T-cell (primary cell): Measurements from ENCODE around the gene MTMR6. TPM values are rescaled to one million over a fixed set of nuclear protein-coding genes. Genes with fewer than 3 reads are reported as not detected.

Experiments used
- ATAC-seq, 4 experiments: fragments of 200-7000 bp in 3 of 4; fragments of 150-1000 bp in 1 of 4; cut with Tn5 transposase; replicated peaks in 1 of 4; 1 replicate in 3 of 4; 2 replicates in 1 of 4; pipeline ENCODE4 v1.10.0; 2021; ENCODE audit warnings: moderate library complexity in 3 of 4, mild to moderate bottlenecking in 2 of 4, moderate number of reproducible peaks in 1 of 4
- CTCF ChIA-PET, 2 donors: fragments of 300-600 bp; sonication (Branson Sonifier 250); formaldehyde crosslinking; loops; one replicate each; lab custom pipeline; 2022; ENCODE audit warnings: antibody characterized with exemption in 2 of 2; lab: Charles Lee
- POLR2A ChIA-PET, 2 donors: fragments of 300-600 bp; sonication (Branson Sonifier 250); formaldehyde crosslinking; loops; one replicate each; lab custom pipeline; 2022; ENCODE audit warnings: antibody characterized with exemption in 2 of 2; lab: Charles Lee
- DNase-seq, 35 experiments: peaks; one replicate each; pipeline versions ENCODE4 v3.0.0 to v3.0.0-alpha.2; 2013 to 2023
- H3K27ac ChIP-seq: one replicate; pipeline ENCODE4 v1.5.1; 2013; ENCODE audit warnings: low read length
- H3K27me3 ChIP-seq, 2 experiments: replicated peaks in 1 of 2; 1 replicate in 1 of 2; 2 replicates in 1 of 2; pipeline versions ENCODE4 v1.6.1 to v1.7.0; 2013; ENCODE audit warnings: low read length in 1 of 2, mixed read lengths in 1 of 2; ENCODE audit not compliant: control insufficient read depth in 2 of 2, insufficient read depth in 2 of 2; ENCODE audit errors: extremely low read depth in 1 of 2
- H3K36me3 ChIP-seq, 2 donors: 1 replicate in 1 of 2; 2 replicates in 1 of 2; pipeline versions ENCODE4 v1.6.1 to v1.7.0; 2013; ENCODE audit warnings: low read length in 1 of 2; ENCODE audit not compliant: control insufficient read depth in 2 of 2, insufficient read depth in 1 of 2; ENCODE audit errors: extremely low read depth in 1 of 2
- H3K4me1 ChIP-seq, 2 experiments: 1 replicate in 1 of 2; 2 replicates in 1 of 2; pipeline versions ENCODE4 v1.6.1 to v1.7.0; 2013; ENCODE audit warnings: low read length in 2 of 2, mixed read lengths in 1 of 2; ENCODE audit not compliant: insufficient read depth in 2 of 2, control insufficient read depth in 1 of 2; ENCODE audit errors: extremely low read depth in 1 of 2
- H3K4me3 ChIP-seq, 2 donors: 1 replicate in 1 of 2; 2 replicates in 1 of 2; pipeline versions ENCODE4 v1.5.1 to v1.7.0; 2013; ENCODE audit warnings: mild to moderate bottlenecking in 2 of 2, low read length in 1 of 2, moderate library complexity in 1 of 2; ENCODE audit not compliant: control insufficient read depth in 1 of 2; ENCODE audit errors: extremely low read depth in 1 of 2
- H3K9me3 ChIP-seq: 2 replicates; pipeline ENCODE4 v1.7.0; 2013
- H3K27ac Mint-ChIP-seq, 2 donors: one replicate each; pipeline ENCODE4 v1.8.0; 2020 to 2021; ENCODE audit warnings: mild to moderate bottlenecking in 2 of 2, mixed read lengths in 2 of 2
- H3K27me3 Mint-ChIP-seq, 2 donors: one replicate each; pipeline ENCODE4 v1.8.0; 2021 to 2022; ENCODE audit warnings: mixed read lengths in 2 of 2
- H3K36me3 Mint-ChIP-seq: one replicate; pipeline ENCODE4 v1.8.0; 2021; ENCODE audit warnings: mixed read lengths
- H3K4me1 Mint-ChIP-seq, 3 donors: one replicate each; pipeline ENCODE4 v1.8.0; 2020 to 2022; ENCODE audit warnings: mixed read lengths in 3 of 3, mild to moderate bottlenecking in 1 of 3
- H3K4me3 Mint-ChIP-seq, 3 donors: one replicate each; pipeline ENCODE4 v1.8.0; 2020 to 2022; ENCODE audit warnings: mild to moderate bottlenecking in 3 of 3, mixed read lengths in 3 of 3, moderate library complexity in 3 of 3
- H3K9me3 Mint-ChIP-seq, 3 donors: one replicate each; pipeline ENCODE4 v1.8.0; 2020 to 2022; ENCODE audit warnings: mixed read lengths in 3 of 3
- WGBS: methylation state at CpG from one replicate; pipeline ENCODE4 v1.1.5; 2013; ENCODE audit warnings: missing lambda C conversion rate; ENCODE audit not compliant: insufficient coverage; 5-methylcytosine and 5-hydroxymethylcytosine counted together
- total RNA-seq, 35 experiments: library from RNA in 6 of 35; stranded (reverse) in 6 of 35; fragments of 120-200 nt in 1 of 35; gene quantifications; one replicate each; pipeline versions ENCODE4 v1.2.1 to v1.2.4 and lab custom pipeline; 2013 to 2026

MTMR6 gene
- total RNA-seq, 5 donors from 2014 or later (not counting 1 experiment from before 2014, with no cell fraction given) = 15.6 to 19.2 (median 16.3) TPM

- no peaks in the 10 kb centered on the region for H3K27me3 ChIP-seq
- H3K36me3 ChIP-seq = no peaks in the 10 kb centered on the region
- POLR2A ChIA-PET = interaction anchor here (0.6 to 1.5 kb wide), 9 partner anchors 10 to 38 kb away, joined by 3 to 8 read pairs (median 3); no protein-coding TSS in a partner anchor
- H3K4me1 ChIP-seq = peaks cover 15 to 17% of the 10 kb centered on the region in 2 experiments
- Mint-ChIP-seq H3K36me3 (peaks cover 15% of the 10 kb centered on the region), H3K27me3 (peaks cover 0 to 8% of the 10 kb centered on the region in 2 donors), H3K9me3 (no peaks in the 10 kb centered on the region), H3K4me1 (peaks cover 46 to 60% (median 58%) of the 10 kb centered on the region in 3 donors), H3K4me3 (peak overlapping the region; percentile 88 to 100 (median 91)), H3K27ac (peak overlapping the region; percentile 86 to 95)
- ATAC-seq = peak; percentile 28 to 41 (median 38)
- peak overlapping the region; percentile 91 to 94 for H3K4me3 ChIP-seq
- CTCF ChIA-PET = interaction anchor here (0.6 to 3.3 kb wide), 7 partner anchors 11 to 1017 kb away, joined by 3 to 13 read pairs (median 4); no protein-coding TSS in a partner anchor
- peak in 34 of 35 experiments; percentile 4 to 72 (median 40) for DNase-seq
- H3K27ac ChIP-seq = peak overlapping the region; percentile 93
- H3K9me3 ChIP-seq = no peaks in the 10 kb centered on the region
- WGBS = 0% methylated on average over 13 of the region's 25 CpGs
These were observed 850 bp downstream of the MTMR6 start for GRCh38 chr13:25286308-25286968.

- DNase-seq = no peak
- no peaks in the 10 kb centered on the region for H3K27me3 ChIP-seq
- WGBS = no CpG with 5 or more reads among the region's 1 CpG
- H3K9me3 ChIP-seq = no peaks in the 10 kb centered on the region
- peaks cover 19 to 20% of the 10 kb centered on the region in 2 experiments for H3K4me1 ChIP-seq
- H3K27me3 Mint-ChIP-seq = no peaks in the 10 kb centered on the region
- ATAC-seq = no peak
- no peaks in the 10 kb centered on the region for H3K36me3 ChIP-seq
- H3K27ac ChIP-seq = no peak overlapping the region
- H3K4me3 ChIP-seq = no peak overlapping the region
- ChIA-PET POLR2A (no interaction called here), CTCF (no interaction called here)
- no peaks in the 10 kb centered on the region for H3K9me3 Mint-ChIP-seq
- peak overlapping the region; percentile 25 to 53 for H3K27ac Mint-ChIP-seq
- H3K4me3 Mint-ChIP-seq = no peak overlapping the region
- peaks cover 84 to 88% (median 86%) of the 10 kb centered on the region in 3 donors for H3K4me1 Mint-ChIP-seq
- peaks cover 15% of the 10 kb centered on the region for H3K36me3 Mint-ChIP-seq
These were observed 5.4 kb downstream of the MTMR6 start for GRCh38 chr13:25281935-25282332.

- peaks cover 19 to 20% of the 10 kb centered on the region in 2 experiments for H3K4me1 ChIP-seq
- 0% methylated on average over 1 of the region's 4 CpGs for WGBS
- no peaks in the 10 kb centered on the region for H3K36me3 ChIP-seq
- peak overlapping the region in 2 of 3 donors; percentile 21 to 29 for H3K4me3 Mint-ChIP-seq
- ChIA-PET CTCF (interaction anchor here in 1 of 2 donors (0.6 to 0.7 kb wide), 2 partner anchors 30 to 42 kb away, joined by 3 read pairs; no protein-coding TSS in a partner anchor), POLR2A (no interaction called here)
- no peaks in the 10 kb centered on the region for H3K9me3 ChIP-seq
- no peaks in the 10 kb centered on the region for H3K27me3 ChIP-seq
- H3K27me3 Mint-ChIP-seq = no peaks in the 10 kb centered on the region
- H3K9me3 Mint-ChIP-seq = no peaks in the 10 kb centered on the region
- no peak overlapping the region for H3K27ac ChIP-seq
- peak overlapping the region; percentile 25 to 58 for H3K27ac Mint-ChIP-seq
- ATAC-seq = peak; percentile 16 to 47 (median 24)
- no peak overlapping the region for H3K4me3 ChIP-seq
- H3K4me1 Mint-ChIP-seq = peaks cover 85 to 90% (median 90%) of the 10 kb centered on the region in 3 donors
- H3K36me3 Mint-ChIP-seq = peaks cover 12% of the 10 kb centered on the region
- DNase-seq = no peak
These were observed 5.9 kb downstream of the MTMR6 start for GRCh38 chr13:25281193-25281934.

GRCh38 chr13:25280396-25280795, 6.9 kb downstream of the MTMR6 start:
- Mint-ChIP-seq H3K4me1 (peaks cover 81 to 87% (median 86%) of the 10 kb centered on the region in 3 donors), H3K27me3 (no peaks in the 10 kb centered on the region), H3K9me3 (no peaks in the 10 kb centered on the region), H3K27ac (no peak overlapping the region), H3K4me3 (no peak overlapping the region), H3K36me3 (peaks cover 11% of the 10 kb centered on the region)
- no peaks in the 10 kb centered on the region for H3K27me3 ChIP-seq
- H3K4me3 ChIP-seq = no peak overlapping the region
- CTCF ChIA-PET = interaction anchor here (0.6 to 0.8 kb wide), 3 partner anchors 10 to 31 kb away, joined by 3 read pairs; no protein-coding TSS in a partner anchor
- H3K4me1 ChIP-seq = peaks cover 11 to 13% of the 10 kb centered on the region in 2 experiments
- no peaks in the 10 kb centered on the region for H3K36me3 ChIP-seq
- no peak overlapping the region for H3K27ac ChIP-seq
- no peak for ATAC-seq
- POLR2A ChIA-PET = no interaction called here
- no peaks in the 10 kb centered on the region for H3K9me3 ChIP-seq
- DNase-seq = no peak

GRCh38 chr13:25276748-25277147, 10.5 kb downstream of the MTMR6 start:
- H3K27ac ChIP-seq = no peak overlapping the region
- H3K4me3 Mint-ChIP-seq = no peak overlapping the region
- H3K9me3 Mint-ChIP-seq = no peaks in the 10 kb centered on the region
- no peaks in the 10 kb centered on the region for H3K9me3 ChIP-seq
- H3K27me3 Mint-ChIP-seq = no peaks in the 10 kb centered on the region
- ChIA-PET CTCF (interaction anchor here in 1 of 2 donors (1.8 kb wide), 1 partner anchor 9 kb away, joined by 8 read pairs; the partner anchor contains the start of gene MTMR6), POLR2A (interaction anchor here (0.7 to 1.8 kb wide), 3 partner anchors 10 to 28 kb away, joined by 3 to 6 read pairs (median 6); no protein-coding TSS in a partner anchor)
- H3K36me3 Mint-ChIP-seq = peaks cover 7% of the 10 kb centered on the region
- peaks cover 4 to 6% of the 10 kb centered on the region in 2 experiments for H3K4me1 ChIP-seq
- no peak overlapping the region for H3K4me3 ChIP-seq
- WGBS = no CpG with 5 or more reads among the region's 2 CpGs
- ATAC-seq (peak in 2 of 4 experiments; percentile 21 to 40), DNase-seq (no peak)
- H3K36me3 ChIP-seq = peaks cover 0 to 16% of the 10 kb centered on the region in 2 donors
- peak overlapping the region in 1 of 2 donors; percentile 8 for H3K27ac Mint-ChIP-seq
- H3K27me3 ChIP-seq = no peaks in the 10 kb centered on the region
- H3K4me1 Mint-ChIP-seq = peaks cover 47 to 60% (median 55%) of the 10 kb centered on the region in 3 donors

- CTCF ChIA-PET = no interaction called here
- Mint-ChIP-seq H3K4me1 (peaks cover 14 to 15% (median 14%) of the 10 kb centered on the region in 3 donors), H3K9me3 (no peaks in the 10 kb centered on the region), H3K27me3 (no peaks in the 10 kb centered on the region), H3K36me3 (peaks cover 50% of the 10 kb centered on the region), H3K4me3 (no peak overlapping the region), H3K27ac (peak overlapping the region in 1 of 2 donors; percentile 7)
- H3K4me3 ChIP-seq = no peak overlapping the region
- no peaks in the 10 kb centered on the region for H3K27me3 ChIP-seq
- H3K36me3 ChIP-seq = peaks cover 6 to 45% of the 10 kb centered on the region in 2 donors
- no peak overlapping the region for H3K27ac ChIP-seq
- H3K4me1 ChIP-seq = no peaks in the 10 kb centered on the region
- POLR2A ChIA-PET = no interaction called here
- H3K9me3 ChIP-seq = no peaks in the 10 kb centered on the region
- DNase-seq (no peak), ATAC-seq (peak in 1 of 4 experiments; percentile 13)
- 100% methylated on average over 2 of the region's 6 CpGs for WGBS
These were observed 18.7 kb downstream of the MTMR6 start for GRCh38 chr13:25268561-25268960.
